ENCODE results near the gene DAPK2. TPM values are rescaled to one million over a fixed set of nuclear protein-coding genes. Genes with fewer than 3 reads are reported as not detected.
A peak's percentile ranks its signal among the peaks of the same experiment; 100 is the strongest.

The DAPK2 gene
- total RNA-seq, 1 donor from 2014 or later, result 2.4 TPM

- Histone ChIP-seq H3K9me3 (no peaks in the 10 kb centered on the region), H3K27me3 (no peaks in the 10 kb centered on the region), H3K4me1 (peaks cover 0 to 9% of the 10 kb centered on the region in 2 donors), H3K36me3 (no peaks in the 10 kb centered on the region), H3K27ac (no peak overlapping the region), H3K4me3 (no peak overlapping the region)
- no peak for DNase-seq (ENCODE audit: low spot score in 2 of 2)
- no peak for TF ChIP-seq CTCF (IDR thresholded peaks at IDR 0.05)
- intact Hi-C loops (cut with DNase I), result loop anchor here (5.0 to 10.0 kb wide), 2 partner anchors 101 to 112 kb away; partner anchors contain the start of genes DAPK2 and HERC1
Measured at GRCh38 chr15:63946524-63947065, 99.7 kb downstream of the DAPK2 start.

GRCh38 chr15:63945838-63946298, 100.4 kb downstream of the DAPK2 start:
- Histone ChIP-seq H3K4me3 (no peak overlapping the region), H3K4me1 (peaks cover 0 to 11% of the 10 kb centered on the region in 2 donors), H3K27me3 (no peaks in the 10 kb centered on the region), H3K27ac (no peak overlapping the region), H3K9me3 (no peaks in the 10 kb centered on the region), H3K36me3 (no peaks in the 10 kb centered on the region)
- TF ChIP-seq CTCF (IDR thresholded peaks at IDR 0.05), result no peak
- DNase-seq (ENCODE audit: low spot score in 2 of 2), result no peak
- intact Hi-C loops (cut with DNase I), result loop anchor here (5.0 to 10.0 kb wide), 2 partner anchors 101 to 111 kb away; partner anchors contain the start of genes DAPK2 and HERC1

GRCh38 chr15:63945007-63945788, 101.1 kb downstream of the DAPK2 start:
- H3K36me3 ChIP-seq, result no peaks in the 10 kb centered on the region
- no peak overlapping the region for H3K4me3 ChIP-seq
- no peaks in the 10 kb centered on the region for H3K27me3 ChIP-seq
- no peak overlapping the region for H3K27ac ChIP-seq
- intact Hi-C loops (cut with DNase I), result loop anchor here (5.0 to 10.0 kb wide), 2 partner anchors 102 to 110 kb away; partner anchors contain the start of genes DAPK2 and HERC1
- peak in 1 of 2 donors; percentile 78 for DNase-seq (ENCODE audit: low spot score in 2 of 2)
- no peaks in the 10 kb centered on the region for H3K9me3 ChIP-seq
- H3K4me1 ChIP-seq, result peaks cover 1 to 12% of the 10 kb centered on the region in 2 donors
- peak; percentile 66 to 94 (median 91) for TF ChIP-seq CTCF (IDR thresholded peaks at IDR 0.05)

- H3K9me3 ChIP-seq, result no peaks in the 10 kb centered on the region
- no peaks in the 10 kb centered on the region for H3K36me3 ChIP-seq
- no peak for TF ChIP-seq CTCF (IDR thresholded peaks at IDR 0.05)
- H3K27me3 ChIP-seq, result no peaks in the 10 kb centered on the region
- DNase-seq (ENCODE audit: low spot score in 2 of 2), result no peak
- intact Hi-C loops (cut with DNase I), result loop anchor here (10.0 kb wide), 1 partner anchor 110 kb away; the partner anchor contains the start of gene HERC1
- peaks cover 7 to 15% of the 10 kb centered on the region in 2 donors for H3K4me1 ChIP-seq
- no peak overlapping the region for H3K27ac ChIP-seq
- H3K4me3 ChIP-seq, result no peak overlapping the region
Measured at GRCh38 chr15:63944681-63944955, 101.7 kb downstream of the DAPK2 start.

GRCh38 chr15:63943829-63944680, 102.2 kb downstream of the DAPK2 start:
- Histone ChIP-seq H3K4me1 (peaks cover 10 to 20% of the 10 kb centered on the region in 2 donors), H3K4me3 (no peak overlapping the region), H3K27me3 (no peaks in the 10 kb centered on the region), H3K27ac (no peak overlapping the region), H3K9me3 (no peaks in the 10 kb centered on the region), H3K36me3 (no peaks in the 10 kb centered on the region)
- no peak for DNase-seq (ENCODE audit: low spot score in 2 of 2)
- TF ChIP-seq CTCF (IDR thresholded peaks at IDR 0.05), result no peak
- intact Hi-C loops (cut with DNase I), result loop anchor here (10.0 kb wide), 1 partner anchor 109 kb away; the partner anchor contains the start of gene HERC1

All from ascending aorta (tissue), 2 donors.